GM12801 (cell line): ENCODE data around the gene MRPL9.

Experiments
- TF ChIP-seq, protein P1 (sequence below): IDR thresholded peaks from one replicate; pipeline ENCODE4 v1.5.1; 2011; ENCODE audit warnings: control low read depth; ENCODE audit not compliant: insufficient read length; ENCODE audit errors: extremely low read depth

MRPL9 gene

DNA sequence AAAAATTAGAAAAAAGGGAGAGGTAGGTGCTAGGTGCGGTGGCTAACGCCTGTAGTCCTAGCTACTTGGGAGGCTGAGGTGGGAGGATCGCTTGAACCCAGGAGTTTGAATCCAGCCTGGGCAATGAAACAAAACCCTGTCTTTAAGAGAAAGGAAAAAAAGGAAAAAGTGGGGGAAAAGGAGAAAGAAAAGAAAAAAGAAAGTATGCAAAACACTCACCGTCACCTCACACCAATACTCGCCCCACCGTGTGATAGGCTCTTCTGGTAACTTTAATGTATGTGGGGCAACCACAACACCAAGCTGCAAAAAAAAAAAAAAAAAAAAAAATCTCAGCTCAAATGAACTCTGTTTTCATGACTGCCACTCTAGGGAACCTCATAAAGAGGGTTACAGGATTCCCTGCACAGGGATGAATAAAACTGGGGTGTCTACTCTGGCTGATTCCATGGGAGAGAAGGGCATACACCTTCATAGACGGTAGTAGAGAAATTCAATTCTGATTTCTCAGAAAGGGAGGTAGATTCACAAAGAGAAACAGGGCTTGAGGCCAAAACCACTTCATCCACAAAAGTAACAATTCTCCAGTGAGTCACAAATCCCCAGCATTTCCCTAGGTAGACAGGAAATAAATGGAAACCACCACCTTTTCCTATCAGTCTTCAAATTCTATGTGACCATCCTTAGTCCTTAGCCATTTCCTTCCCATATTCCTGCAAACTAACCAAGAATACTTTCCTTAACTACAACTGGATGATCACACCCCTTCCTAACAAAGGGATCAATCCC lies 2.5 kb downstream of the MRPL9 start:
- TF ChIP-seq, protein P1, sequence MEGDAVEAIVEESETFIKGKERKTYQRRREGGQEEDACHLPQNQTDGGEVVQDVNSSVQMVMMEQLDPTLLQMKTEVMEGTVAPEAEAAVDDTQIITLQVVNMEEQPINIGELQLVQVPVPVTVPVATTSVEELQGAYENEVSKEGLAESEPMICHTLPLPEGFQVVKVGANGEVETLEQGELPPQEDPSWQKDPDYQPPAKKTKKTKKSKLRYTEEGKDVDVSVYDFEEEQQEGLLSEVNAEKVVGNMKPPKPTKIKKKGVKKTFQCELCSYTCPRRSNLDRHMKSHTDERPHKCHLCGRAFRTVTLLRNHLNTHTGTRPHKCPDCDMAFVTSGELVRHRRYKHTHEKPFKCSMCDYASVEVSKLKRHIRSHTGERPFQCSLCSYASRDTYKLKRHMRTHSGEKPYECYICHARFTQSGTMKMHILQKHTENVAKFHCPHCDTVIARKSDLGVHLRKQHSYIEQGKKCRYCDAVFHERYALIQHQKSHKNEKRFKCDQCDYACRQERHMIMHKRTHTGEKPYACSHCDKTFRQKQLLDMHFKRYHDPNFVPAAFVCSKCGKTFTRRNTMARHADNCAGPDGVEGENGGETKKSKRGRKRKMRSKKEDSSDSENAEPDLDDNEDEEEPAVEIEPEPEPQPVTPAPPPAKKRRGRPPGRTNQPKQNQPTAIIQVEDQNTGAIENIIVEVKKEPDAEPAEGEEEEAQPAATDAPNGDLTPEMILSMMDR = no peak

DNA sequence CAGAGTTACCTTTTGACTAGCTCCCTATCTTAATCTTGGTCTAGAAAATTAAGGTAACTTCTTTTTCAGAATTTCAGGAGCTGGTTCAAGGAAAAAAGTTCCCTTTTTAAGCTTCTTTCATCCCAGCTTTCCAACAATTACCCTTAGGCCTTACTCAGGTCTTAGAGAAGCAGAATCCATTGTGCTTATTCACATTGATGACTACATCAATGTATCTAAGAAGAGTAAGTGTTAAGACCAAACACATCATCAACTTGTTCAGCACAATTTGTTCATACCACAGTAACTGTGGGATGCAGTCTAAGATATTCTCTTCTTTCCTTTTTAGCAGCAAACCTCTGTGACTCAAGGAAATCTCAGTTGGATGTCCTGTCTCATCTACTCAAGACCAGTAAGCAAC lies 4.1 kb downstream of the MRPL9 start:
- TF ChIP-seq, protein P1 = no peak

DNA sequence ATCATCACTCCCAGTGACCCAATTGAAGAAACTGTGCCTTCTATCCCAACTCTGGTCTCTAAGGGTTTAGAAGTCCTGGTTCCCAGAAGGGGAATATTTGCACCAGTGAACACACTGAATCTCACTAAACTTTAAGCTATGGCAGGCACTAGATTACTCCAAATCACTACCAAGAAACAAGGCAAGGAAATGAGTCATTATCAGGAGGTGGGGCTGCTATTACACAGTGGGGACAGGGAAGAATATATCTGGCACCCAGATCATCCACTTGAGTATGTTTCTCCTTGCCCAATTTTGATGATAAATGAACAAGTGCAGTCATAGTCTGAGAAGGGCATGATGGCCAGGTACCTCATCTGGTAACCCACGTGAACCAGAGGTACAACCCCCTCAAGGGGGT lies 7.0 kb downstream of the MRPL9 start:
- TF ChIP-seq, protein P1 = no peak

DNA sequence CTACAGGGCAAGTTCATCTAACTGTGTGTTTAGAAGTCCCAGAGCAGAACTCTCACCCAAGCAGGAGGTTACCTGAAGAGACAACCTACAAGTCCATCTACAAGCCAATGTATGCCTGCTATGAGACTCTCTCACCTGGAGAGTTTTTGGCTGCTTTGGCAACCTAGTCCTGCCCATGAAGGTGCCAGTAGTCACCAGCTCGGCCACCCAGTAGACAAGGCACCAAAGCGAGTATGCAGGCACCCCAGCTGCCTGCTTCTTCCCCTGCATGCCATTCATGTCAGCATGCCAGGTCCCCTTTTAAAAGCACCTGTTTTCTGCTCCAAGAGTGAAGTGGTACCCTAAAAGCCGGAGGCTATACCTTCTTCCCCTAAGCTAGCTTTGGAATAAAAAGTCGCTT lies 21.8 kb downstream of the MRPL9 start:
- TF ChIP-seq, protein P1 = no peak

DNA sequence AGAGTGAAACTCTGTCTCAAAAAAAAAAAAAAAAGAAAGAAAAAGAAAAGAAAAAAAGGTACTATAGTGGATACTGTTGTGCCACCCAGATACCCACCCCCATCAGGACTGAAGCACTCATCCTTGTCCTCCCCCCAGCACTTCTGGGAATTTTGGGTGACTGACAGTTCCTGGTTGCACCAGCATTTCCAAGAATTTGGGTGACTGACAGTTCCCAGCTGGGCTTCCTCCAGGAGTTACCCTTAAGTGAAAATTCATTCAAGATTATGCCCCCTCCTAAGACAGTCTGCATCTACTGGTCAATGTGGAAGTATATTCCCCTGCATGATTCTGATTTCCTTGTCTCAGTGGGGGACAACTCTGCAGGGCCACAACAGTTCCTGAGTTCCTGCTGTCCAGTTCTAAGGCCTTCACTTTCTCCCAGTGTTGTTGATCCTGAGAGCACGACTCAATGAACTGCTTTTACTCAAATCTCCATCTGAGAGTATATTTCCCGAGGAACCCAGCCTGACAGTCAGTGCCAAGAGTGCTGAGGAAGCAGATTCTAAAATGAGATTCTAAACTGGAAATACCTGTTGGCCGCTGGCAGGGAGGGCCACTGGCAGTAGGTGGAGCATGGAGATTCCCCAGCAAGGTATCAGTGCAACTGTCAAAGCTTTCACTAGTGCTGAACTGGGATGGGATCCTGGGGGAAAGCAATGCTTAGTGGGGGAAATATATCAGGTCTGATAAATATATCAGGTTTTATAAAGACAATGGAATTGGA lies 23.5 kb downstream of the MRPL9 start:
- TF ChIP-seq, protein P1 = no peak

DNA sequence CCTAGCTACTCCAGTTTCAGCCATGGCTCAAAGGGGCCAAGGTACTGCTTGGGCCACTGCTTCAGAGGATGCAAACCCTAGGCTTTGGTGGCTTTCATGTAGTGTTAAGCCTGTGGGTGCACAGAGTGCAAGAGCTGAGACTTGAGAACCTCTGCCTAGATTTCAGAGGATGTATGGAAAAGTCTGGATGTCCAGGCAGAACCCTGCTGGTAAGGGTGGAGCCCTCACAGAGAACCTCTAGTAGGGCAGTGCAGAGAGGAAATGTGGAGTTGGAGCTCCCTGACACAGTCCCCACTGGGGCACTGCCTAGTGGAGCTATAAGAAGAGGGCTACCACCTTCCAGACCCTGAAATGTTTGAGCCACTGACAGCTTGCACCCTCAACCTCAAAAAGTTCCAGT lies 25.8 kb downstream of the MRPL9 start:
- TF ChIP-seq, protein P1 = no peak

DNA sequence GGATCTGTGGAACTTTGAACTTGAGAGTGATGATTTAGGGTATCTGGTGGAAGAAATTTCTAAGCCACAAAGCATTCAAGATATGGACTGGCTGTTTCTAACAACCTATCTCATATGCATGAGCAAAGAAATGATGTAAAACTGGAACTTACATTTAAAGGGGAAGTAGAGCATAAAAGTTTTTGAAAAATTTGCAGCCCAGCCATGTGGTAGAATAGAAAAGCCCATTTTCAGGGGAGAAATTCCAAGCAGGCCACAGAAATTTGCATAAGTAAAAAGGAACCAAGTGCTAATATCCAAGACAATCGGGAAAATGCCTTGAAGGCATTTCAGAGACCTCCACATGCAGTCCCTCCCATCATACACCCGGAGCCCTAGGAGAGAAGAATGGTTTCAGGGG lies 26.3 kb downstream of the MRPL9 start:
- TF ChIP-seq, protein P1 = no peak
